Hepatocyte (in vitro differentiated cells): ENCODE data around the gene NTRK3.

Experiments used
- EZH2 ChIP-seq: fragments of 200-600 bp; sonication (generic); IDR thresholded peaks from 2 replicates; pipeline ENCODE4 v1.6.1; 2016; ENCODE audit warnings: antibody characterized with exemption, mild to moderate bottlenecking, borderline replicate concordance
- TF ChIP-seq, protein P1 (sequence below): fragments of 200-600 bp; sonication (generic); IDR thresholded peaks from 2 replicates; pipeline ENCODE4 v1.5.1; 2016; ENCODE audit warnings: antibody characterized with exemption, mild to moderate bottlenecking; ENCODE audit not compliant: poor library complexity

DNA sequence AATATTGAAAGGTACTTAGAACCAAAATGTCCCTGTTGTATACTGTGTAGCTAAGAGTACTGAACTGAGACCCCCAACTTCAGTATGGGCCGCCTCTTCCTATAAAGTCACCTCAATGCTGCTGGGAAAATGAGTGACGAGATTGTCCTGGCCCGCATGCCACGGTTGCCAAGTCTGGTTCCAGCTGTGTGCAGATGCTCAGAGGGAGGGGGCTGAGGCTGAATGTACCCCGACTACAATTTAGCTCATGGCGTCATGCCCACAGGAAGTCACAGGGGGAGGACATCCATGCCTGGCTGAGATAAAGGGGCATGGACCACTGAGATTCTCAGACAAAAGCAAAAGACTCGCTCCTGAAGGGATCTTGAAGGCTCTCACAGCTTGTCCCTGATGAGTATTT, 271.1 kb downstream of the NTRK3 start:
- TF ChIP-seq, protein P1, sequence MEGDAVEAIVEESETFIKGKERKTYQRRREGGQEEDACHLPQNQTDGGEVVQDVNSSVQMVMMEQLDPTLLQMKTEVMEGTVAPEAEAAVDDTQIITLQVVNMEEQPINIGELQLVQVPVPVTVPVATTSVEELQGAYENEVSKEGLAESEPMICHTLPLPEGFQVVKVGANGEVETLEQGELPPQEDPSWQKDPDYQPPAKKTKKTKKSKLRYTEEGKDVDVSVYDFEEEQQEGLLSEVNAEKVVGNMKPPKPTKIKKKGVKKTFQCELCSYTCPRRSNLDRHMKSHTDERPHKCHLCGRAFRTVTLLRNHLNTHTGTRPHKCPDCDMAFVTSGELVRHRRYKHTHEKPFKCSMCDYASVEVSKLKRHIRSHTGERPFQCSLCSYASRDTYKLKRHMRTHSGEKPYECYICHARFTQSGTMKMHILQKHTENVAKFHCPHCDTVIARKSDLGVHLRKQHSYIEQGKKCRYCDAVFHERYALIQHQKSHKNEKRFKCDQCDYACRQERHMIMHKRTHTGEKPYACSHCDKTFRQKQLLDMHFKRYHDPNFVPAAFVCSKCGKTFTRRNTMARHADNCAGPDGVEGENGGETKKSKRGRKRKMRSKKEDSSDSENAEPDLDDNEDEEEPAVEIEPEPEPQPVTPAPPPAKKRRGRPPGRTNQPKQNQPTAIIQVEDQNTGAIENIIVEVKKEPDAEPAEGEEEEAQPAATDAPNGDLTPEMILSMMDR: no peak
- no peak for TF ChIP-seq EZH2
